GM15510 (cell line): ENCODE data around the gene LTO1.

ENCODE experiments used
- POLR2A ChIP-seq: IDR thresholded peaks from 3 replicates; pipeline ENCODE4 v1.6.1; 2011; ENCODE audit warnings: borderline replicate concordance; ENCODE audit not compliant: insufficient read length; ENCODE audit errors: extremely low read depth

LTO1 gene

DNA sequence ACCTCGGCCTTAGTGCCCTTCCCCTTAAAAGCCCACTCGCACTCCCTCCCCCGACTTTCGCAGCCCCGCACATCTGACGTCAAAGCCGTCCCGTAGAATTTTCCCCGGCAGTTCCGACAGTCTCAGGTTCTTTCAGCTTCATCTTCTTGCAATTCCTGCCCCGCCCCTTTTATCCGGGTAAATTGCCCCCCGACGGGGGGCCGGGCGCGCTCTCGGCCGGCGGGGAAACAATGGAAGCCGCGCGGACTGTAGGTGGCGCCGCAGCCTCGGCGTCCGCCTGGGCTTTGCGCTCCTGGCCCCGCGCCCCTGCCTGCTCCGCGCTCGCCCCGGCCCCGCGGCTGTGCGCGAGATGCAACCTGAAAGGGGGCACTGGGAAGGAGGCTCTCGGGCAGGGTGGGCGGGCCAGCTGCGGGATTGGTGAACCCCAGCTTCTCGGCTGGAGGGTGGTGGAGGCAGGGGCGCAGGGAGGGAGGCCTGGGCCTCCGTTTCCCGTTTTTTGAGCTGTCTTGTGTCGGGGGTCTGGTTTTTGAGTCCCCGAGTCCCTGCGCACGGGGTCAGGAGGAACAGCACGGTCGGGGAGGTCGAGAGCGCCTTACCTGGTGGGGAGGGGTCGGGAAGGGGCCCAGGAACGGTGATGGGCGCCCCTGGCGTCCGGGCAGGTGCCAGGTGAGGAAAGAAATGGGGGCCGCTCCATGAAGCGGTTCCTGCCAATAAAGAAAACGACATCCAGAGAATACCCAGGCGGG, 29.5 kb upstream of the LTO1 start:
- no peak for TF ChIP-seq POLR2A

DNA sequence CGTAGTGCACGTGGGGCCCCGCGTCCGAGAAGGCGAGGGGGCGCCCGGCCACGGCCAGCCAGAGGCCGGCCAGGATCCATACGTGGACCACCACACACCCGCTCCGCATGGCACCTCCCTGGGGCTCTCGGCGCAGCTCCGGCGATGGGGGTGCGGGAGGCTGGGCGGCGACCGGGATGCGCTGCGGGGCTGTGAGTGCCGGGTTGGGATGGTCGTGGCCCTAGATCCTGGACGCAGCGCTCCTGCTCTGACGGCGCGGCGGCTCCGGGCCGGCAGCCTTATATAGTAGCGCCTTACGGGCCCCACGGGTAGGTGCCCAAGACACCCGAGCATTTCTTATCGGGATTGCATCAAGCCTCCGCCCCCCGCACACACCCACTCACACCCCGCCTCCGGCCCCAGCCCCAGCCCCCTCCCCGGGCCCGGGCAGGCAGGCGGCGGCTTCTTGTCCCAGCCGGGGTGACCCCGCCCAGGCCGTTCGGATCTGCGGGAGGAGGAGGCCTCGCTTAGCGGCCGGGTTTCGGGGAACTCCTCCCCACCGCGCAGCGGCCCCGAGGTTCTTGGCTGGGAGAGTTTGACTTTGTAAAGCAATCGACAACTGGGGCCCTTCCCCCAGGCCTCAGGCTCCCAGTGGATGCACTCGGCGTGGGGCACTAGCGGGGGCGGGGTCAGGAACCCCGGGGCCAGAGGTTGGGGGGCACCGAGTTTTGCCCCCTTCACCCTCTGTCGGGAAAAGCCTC, 28.8 kb upstream of the LTO1 start, which contains the start of gene FGF19:
FGF19 (minus strand) TSS at position 255 of the 740 bp plus-strand sequence; CDS start at position 109, 146 bp downstream.
- no peak for TF ChIP-seq POLR2A

- no peak for TF ChIP-seq POLR2A
Observed at GRCh38 chr11:69703453-69703767, 28.3 kb upstream of the LTO1 start.

GRCh38 chr11:69702769-69703452, 27.8 kb upstream of the LTO1 start:
- no peak for TF ChIP-seq POLR2A

DNA sequence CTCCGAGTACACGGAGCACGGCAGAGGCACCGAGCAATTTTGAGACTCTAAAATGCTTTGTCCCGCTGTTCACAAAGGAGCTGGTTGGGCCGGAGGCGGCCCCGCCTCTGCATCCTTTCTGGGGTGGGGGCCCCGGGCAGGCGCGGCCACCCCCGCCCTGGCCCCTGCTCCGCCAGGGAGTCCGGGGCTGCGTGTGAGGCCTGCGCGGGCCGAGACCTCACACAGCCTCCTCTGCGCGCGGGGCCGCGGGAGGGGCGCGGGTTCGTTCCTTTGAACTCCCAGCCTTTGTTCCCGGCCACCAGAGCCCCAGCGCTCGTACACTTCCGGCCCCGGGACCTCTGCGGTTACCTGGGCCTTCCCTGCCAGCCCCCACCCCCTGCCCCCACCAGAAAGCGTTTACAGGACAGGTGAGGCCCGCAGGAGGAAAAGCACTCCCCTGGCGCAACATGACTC, 27.1 kb upstream of the LTO1 start:
- no peak for TF ChIP-seq POLR2A

- TF ChIP-seq POLR2A, result no peak
Observed at GRCh38 chr11:69700278-69701140, 25.4 kb upstream of the LTO1 start.

GRCh38 chr11:69699213-69699612, 24.1 kb upstream of the LTO1 start:
- TF ChIP-seq POLR2A, result no peak

- no peak for TF ChIP-seq POLR2A
Observed at GRCh38 chr11:69698362-69698761, 23.2 kb upstream of the LTO1 start.

DNA sequence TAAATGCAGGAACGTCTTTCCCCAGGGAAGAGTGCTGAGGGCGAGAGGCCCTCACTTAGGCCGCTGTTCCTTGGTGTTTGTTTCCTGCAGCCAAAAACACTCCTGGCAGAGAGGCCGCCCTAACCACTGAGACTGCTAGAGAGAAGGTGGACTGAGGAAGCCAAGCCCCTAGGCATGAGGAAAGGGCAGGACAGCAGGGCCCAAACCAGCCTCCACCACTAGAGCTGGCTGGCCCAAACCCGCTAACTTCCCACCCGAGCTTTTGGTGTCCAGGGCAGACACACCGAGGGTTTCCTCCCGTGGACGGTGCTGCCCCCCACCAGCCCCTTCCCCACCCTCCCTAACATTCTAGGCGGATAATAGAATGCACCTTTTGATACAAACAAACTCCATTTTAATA, 22.7 kb upstream of the LTO1 start:
- no peak for TF ChIP-seq POLR2A

- no peak for TF ChIP-seq POLR2A
Observed at GRCh38 chr11:69697469-69697843, 22.3 kb upstream of the LTO1 start.

- TF ChIP-seq POLR2A, result no peak
Observed at GRCh38 chr11:69696749-69697468, 21.8 kb upstream of the LTO1 start.

DNA sequence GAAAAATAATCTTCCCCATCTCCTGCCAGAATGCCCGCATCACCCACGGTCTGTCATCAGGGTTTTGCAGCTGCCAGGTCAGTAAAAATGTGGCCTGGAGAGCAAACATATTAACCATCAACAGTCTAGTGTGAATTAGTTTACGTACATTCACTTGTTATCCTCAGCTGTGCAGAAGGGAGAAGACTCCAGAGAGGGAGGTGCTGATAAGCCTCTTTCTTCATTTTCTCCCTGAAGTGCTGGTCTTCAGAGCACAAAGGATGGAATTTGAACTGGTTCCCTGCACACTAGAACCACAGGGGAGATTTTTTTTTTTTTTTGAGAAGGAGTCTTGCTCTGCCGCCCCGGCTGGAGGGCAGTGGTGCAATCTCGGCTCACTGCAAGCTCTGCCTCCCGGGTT, 20.4 kb upstream of the LTO1 start:
- TF ChIP-seq POLR2A, result no peak

DNA sequence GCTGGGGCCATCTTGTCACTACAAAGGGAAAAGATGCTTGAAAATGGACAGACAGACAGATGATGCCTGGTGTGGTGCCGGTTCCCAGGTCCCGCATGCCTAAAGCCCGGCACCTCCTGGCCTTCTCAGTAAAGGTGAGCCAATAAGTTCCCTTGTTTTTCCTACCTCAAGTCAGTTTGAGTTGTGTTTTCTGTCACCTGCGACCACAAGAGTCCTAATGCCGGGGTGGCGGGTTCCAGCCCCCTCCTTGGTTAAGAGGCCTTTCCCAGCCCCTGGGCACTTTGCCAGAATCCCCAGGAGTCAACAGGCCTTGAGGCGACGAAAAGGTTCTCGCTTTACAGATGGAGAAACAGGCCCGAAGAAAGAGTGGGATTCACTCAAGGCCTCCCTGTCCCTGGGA, 19.6 kb upstream of the LTO1 start:
- no peak for TF ChIP-seq POLR2A

DNA sequence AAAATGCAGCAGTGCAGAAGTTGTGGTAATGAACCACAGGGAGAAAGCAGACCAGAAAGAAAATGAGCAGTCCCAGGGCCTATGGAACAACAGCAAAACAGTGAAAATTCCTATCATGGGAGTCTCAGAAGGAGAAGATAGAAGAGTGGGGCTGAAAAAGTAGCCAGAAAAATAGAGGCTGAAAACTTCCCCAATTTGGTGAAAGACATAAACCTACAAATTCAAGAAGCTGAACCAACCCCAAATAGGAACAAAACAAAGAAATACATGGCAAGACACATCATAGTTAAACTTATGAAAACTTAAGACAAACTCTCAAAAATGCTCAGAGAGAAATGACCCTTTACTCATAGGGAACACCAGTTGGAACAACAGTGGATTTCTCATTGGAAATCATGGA, 17.3 kb upstream of the LTO1 start:
- no peak for TF ChIP-seq POLR2A
